Measurements from ENCODE around the gene ZNF841. TPM values are rescaled to one million over a fixed set of nuclear protein-coding genes. Genes with fewer than 3 reads are reported as not detected.

ZNF841 gene
- total and polyA plus RNA-seq, 9 of the 15 experiments (the other 6 are each of a cell fraction or from before 2014, with no cell fraction given): 3.1 to 17.1 (median 11.0) TPM

GRCh38 chr19:52048555-52049501 lies 46.7 kb downstream of the ZNF841 start, which contains the start of gene ZNF432 (continued):
- no peak for TF ChIP-seq RNF219 (CRISPR knock-in tag; IDR thresholded peaks at IDR 0.05)
- no peak for TF ChIP-seq ZBTB49 (CRISPR knock-in tag; IDR thresholded peaks at IDR 0.05; ENCODE audit: borderline replicate concordance)
- TF ChIP-seq ZNF197 (CRISPR knock-in tag; IDR thresholded peaks at IDR 0.05; ENCODE audit: low read depth): no peak
- TF ChIP-seq TEAD1 (CRISPR knock-in tag; IDR thresholded peaks at IDR 0.05): peak; percentile 30 to 96; a peak in 2 of 4 replicates
- no peak for TF ChIP-seq MYBL2 (IDR thresholded peaks at IDR 0.05; ENCODE audit: low read depth)
- no peak for TF ChIP-seq MYBL2 (CRISPR knock-in tag; IDR thresholded peaks at IDR 0.05; ENCODE audit: borderline replicate concordance)
- TF ChIP-seq HEY1 (CRISPR knock-in tag; IDR thresholded peaks at IDR 0.05; ENCODE audit: borderline replicate concordance): no peak
- TF ChIP-seq CCNT2 (IDR thresholded peaks at IDR 0.05; ENCODE audit: borderline replicate concordance, extremely low read depth, insufficient read length, low read depth, low read length): no peak
- TF ChIP-seq HNRNPLL (IDR thresholded peaks at IDR 0.05; ENCODE audit: low read depth, low read length, poor library complexity, severe bottlenecking): peak; percentile 80
- TF ChIP-seq GATA2 (CRISPR knock-in tag; IDR thresholded peaks at IDR 0.05): no peak
- no peak for TF ChIP-seq KLF6 (CRISPR knock-in tag; IDR thresholded peaks at IDR 0.05; ENCODE audit: borderline replicate concordance)
- peak; percentile 28; the same call in 1 of the 2 replicates for TF ChIP-seq NCOR1 (IDR thresholded peaks at IDR 0.05)
- TF ChIP-seq HDGF (IDR thresholded peaks at IDR 0.05): no peak
- no peak for TF ChIP-seq ZNF280B (CRISPR knock-in tag; IDR thresholded peaks at IDR 0.05)
- TF ChIP-seq SRF (CRISPR knock-in tag; IDR thresholded peaks at IDR 0.05): no peak
- TF ChIP-seq CBX8 (IDR thresholded peaks at IDR 0.05; ENCODE audit: borderline replicate concordance, extremely low read depth, low read depth, low read length, poor library complexity, severe bottlenecking): no peak
- no peak for TF ChIP-seq ZNF561 (CRISPR knock-in tag; conservative IDR thresholded peaks at IDR 0.05)
- TF ChIP-seq ZNF212 (CRISPR knock-in tag; IDR thresholded peaks at IDR 0.05): no peak
